CD4-positive, alpha-beta T cell treated with Interferon alpha-2 for 1 hour (primary cell): ENCODE results near the gene U2AF2.

Experiments
- DNase-seq, 2 donors: peaks; one replicate each; pipeline ENCODE4 v3.0.0-alpha.2; 2020 to 2022

Gene U2AF2

DNA sequence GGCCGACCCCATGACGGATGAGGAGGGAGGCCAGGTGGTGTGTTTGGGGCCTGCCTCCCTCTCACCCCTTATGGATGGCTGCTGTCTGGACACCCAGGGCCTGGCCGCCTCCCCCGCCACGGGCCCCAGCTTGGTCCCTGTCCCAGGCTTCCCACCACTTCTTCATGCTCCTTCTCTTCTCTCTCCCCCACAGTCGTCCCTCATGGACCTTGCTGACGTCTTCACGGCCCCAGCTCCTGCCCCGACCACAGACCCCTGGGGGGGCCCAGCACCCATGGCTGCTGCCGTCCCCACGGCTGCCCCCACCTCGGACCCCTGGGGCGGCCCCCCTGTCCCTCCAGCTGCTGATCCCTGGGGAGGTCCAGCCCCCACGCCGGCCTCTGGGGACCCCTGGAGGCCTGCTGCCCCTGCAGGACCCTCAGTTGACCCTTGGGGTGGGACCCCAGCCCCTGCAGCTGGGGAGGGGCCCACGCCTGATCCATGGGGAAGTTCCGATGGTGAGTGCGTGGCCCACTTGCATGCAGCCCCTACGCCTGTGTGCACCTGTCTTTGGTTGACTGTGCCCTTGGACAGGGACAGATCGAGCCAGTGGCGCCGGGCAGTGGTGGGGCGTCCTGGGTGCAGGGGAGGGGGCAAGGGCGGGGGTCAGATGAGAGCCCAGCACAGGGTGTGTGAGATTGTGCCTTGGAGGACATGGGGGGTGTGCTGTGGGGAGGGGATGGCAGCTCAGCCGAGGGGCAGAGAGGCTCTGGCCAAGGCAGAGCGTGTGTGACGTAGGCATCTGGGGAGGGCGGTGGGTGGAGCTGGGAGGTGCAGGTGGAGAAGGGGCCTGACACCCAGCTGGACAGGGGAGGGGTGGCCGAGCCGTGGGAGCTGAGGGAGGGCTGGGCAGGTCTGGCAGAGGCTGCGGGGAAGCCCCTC, 37.0 kb downstream of the U2AF2 start:
- DNase-seq, result no peak

DNA sequence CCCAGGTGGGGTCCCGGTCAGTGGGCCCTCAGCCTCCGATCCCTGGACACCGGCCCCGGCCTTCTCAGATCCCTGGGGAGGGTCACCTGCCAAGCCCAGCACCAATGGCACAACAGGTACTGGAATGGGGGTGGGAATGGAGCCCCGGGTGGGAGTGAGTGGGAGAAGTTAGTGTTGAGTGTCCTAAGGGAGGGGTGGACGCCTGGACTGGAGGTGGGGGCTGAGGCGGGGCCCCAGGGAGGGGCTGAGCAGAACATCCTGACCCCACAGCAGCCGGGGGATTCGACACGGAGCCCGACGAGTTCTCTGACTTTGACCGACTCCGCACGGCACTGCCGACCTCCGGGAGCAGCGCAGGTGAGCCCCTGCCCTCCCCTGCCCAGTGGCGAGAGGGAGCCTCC, 37.8 kb downstream of the U2AF2 start:
- no peak for DNase-seq

DNA sequence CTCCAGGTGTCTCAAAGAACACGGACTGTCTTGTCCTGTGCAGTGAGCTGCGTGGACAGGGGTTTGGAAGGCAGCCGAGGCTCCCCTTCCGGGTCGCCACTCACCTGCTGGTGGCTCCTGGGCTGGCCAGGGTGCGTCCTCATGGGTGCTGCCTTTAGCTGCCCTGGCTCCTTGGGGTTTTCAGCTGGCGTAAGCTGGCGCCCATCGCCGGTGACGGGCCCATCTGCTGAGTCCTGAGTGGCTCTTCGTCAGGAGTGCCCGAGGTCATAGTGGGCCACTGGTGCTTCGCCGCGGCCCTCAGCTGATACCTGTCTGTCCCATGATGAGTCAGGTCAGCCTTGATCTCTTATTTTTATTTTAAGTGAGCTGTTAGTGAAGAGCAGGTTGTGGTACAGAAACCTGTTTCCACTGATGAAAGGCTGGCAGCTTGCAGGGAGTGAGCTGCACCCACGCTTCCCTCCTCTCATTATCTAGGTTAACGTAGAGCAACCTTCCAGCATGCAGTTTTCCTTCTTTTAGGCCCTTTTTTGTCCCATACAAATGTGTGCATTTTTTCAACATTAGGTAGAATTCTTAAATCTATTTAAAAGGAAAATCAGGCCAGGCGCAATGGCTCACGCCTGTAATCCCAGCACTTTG, 38.6 kb downstream of the U2AF2 start:
- no peak for DNase-seq

DNA sequence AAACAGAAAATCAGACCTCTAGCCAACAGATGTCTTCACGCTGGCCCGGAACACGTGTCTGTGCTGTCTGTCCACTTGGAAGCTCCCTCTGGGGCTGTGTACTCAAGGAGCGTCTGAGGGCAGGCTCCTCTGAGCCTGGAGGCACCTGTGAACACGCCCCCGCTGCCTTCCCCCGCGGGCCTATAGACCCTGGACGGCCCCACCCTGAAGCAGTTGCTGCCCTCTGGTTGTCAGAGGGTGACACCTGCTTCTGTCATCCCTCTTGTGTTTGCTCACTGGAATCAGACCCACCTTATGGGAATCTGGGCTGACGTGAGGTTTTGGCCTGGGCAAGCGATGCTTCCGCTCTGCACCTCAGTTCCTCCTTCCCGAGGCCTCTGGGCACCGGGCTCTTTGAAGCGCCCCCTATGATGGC, 39.4 kb downstream of the U2AF2 start:
- no peak for DNase-seq

DNA sequence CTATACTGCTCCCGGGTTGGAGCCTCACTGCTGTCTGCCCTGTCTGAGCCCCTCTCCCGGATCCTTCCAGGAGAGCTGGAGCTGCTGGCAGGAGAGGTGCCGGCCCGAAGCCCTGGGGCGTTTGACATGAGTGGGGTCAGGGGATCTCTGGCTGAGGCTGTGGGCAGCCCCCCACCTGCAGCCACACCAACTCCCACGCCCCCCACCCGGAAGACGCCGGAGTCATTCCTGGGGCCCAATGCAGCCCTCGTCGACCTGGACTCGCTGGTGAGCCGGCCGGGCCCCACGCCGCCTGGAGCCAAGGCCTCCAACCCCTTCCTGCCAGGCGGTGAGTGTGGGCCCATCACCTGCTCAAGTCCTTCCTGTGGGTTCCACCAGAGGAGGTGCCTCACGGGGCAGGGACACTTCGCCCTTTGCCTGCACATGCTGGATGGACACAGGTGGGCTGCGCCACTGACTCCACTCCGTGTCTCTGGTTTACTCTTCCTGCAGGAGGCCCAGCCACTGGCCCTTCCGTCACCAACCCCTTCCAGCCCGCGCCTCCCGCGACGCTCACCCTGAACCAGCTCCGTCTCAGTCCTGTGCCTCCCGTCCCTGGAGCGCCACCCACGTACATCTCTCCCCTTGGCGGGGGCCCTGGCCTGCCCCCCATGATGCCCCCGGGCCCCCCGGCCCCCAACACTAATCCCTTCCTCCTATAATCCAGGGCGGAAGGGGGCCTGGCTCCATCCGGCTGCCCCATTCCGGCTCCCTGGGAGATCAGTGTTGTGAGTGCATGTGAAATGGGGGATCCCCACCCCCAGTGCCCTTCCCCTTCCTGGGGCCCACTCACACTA, 40.0 kb downstream of the U2AF2 start:
- no peak for DNase-seq

DNA sequence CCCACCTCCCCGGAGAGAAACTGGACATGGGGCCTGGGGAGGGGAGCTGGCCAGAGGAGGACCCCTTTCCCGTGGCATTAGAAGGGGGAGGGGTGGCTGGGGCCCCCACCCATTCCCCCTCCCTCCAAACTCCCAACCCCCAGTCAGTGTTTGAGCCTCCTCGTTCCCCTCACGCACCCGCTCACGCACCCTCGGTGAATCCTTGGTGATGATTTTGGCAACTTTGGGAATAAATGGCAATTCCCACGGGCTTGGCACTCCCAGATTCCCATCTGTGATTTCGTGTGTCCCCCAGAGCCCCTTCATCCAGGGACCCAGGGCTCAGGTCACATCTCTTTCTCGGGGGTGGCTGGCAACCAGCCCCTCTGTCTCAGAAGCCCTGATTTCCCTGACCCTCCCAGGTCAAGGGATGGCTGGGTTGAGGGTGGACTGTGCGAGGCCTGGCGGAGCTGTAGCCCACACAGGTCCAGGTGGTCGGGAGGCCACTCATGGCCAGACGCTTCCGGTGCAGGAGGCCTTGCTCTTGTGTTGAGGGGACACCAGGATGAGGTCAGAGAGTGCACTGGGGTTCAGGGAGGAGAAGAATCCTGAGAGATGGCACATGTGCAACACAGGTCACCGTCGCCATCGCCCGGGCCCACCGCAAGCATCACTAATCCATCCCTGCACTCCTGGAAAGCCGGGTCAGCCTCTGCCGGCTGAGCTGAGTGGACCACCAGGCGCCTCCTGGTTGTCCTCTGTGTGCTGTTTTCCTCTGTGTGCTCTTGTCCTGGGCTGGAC, 40.9 kb downstream of the U2AF2 start:
- no peak for DNase-seq

DNA sequence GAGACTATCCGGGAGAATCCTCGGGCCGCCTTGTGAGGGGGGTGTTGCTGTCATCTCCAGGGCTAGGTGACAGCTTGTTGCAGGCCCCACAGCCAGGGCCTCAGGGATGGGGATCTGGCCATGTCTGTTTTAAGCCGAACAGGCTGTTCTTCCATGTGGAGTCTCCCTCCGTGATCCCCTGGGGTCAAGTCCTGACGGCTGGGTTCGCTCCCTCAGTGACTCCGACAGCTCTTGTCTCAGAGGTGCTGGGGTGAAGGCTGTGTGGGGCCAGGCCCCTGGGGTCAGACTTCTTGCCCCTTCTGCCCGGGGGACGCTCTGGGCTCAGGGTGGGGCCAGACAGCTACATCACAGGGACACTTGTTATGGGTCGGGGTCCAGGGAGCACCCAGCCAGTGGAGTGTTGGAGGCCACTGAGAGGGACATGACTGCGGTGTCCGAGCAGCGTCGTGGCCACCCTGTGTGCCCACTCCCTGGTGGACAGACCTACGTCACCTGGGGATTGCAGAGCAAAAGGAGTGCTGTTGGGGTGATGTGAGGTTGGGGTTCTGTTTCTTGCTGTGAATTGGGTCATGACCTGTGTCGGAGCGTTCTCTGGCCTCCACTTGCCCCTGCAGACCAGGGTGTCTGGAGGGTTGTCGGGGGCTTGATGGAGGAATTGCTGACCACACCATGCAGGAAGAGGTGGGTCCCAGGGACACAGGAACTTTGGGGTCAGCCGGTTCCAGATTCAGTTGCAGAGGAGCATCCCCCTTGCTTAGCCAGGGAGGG, 41.6 kb downstream of the U2AF2 start:
- DNase-seq, result no peak

DNA sequence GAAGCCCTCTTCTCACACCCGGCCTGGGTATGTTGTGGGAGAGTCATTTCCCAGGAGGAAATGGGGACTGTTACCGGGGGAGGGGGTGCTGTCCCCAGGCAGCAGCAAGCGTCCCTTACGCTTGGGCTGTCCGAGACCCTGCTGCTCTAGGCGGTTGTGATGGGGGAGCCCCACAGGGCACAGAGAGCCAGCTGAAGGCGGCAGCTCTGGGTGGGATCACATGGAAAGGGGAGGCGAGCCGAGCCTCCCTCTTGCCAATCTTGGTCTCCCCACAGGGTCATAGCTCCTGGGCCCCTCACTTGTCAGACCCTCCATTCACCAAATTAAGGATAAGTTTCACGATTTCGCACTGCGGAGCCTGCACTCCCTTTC, 42.2 kb downstream of the U2AF2 start:
- no peak for DNase-seq

DNA sequence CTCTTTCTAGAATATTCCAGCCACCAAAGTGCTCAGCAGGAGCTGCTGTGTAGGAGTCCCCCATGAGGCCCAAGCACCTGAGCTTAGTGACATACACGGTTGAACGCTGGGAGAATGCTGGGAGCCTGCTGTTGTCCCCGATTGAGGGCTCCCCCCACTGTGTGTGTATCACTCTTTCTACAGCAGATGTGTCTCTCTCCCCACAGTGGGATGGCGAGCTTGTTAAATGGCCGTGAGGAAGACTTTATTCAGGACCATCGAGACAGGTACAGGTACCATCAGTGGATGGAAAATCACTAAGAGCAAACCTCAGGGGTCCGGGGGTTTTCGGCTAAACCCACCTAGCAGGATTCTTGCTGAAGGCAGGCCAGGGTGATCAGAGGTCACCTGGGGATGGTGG, 42.9 kb downstream of the U2AF2 start:
- no peak for DNase-seq

DNA sequence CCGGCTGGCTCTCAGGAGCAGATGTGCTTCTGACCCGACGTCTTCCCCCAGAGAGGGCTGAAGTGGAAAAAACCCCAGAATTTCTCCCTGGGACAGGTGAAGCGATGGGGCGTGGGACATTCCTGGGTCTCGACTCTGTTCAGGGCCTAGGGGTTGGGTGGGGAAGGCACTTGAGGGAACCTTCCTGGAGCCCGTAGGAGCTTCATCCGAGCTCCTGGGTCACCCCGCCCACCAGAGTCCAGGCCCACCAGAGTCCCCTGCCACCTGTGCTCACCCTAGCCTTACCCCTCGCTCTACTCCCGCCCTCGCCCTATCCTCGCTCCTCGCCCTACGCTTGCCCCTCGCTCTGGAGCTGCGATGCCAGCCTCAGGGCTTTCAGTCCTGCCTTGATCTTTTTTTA, 43.4 kb downstream of the U2AF2 start:
- no peak for DNase-seq

DNA sequence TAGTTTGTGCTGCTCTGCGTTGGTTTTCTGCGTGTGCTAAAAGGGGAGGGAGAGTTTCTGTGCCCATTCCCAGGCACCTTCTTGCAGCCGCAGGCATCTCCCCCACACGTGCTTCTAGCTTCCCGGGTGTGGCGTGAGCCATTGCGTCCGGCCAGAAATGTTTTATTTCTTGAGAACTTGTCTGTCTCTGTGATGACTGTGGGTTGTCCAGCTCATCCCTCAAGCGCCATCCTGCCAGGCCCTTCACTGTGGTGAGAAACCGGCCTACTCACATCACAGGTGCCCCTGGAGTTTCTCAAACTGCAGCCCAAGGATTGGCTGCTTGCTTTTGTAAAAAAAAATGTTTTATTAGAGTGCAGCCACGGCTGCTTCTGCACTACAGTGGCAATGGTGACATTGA, 44.4 kb downstream of the U2AF2 start:
- no peak for DNase-seq

DNA sequence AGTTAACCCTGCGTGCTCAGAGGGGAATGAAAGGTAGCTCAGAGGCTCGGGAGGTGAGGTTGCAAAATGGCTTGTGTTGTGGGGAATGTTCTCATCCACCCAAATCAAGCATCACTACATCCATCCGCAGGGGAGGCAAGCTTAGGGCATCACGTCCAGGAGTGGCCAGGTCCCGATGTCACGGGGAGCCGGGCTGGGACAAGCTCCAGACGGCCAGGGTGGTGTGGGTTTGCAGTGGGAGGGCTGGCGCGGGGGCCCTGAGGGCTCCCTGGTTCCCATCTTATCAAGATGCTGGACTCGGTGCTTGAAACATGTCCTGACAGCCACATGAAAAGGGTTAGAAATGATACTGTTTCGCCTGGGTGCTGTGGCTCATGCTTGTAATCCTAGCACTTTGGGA, 46.0 kb downstream of the U2AF2 start:
- DNase-seq, result no peak

DNA sequence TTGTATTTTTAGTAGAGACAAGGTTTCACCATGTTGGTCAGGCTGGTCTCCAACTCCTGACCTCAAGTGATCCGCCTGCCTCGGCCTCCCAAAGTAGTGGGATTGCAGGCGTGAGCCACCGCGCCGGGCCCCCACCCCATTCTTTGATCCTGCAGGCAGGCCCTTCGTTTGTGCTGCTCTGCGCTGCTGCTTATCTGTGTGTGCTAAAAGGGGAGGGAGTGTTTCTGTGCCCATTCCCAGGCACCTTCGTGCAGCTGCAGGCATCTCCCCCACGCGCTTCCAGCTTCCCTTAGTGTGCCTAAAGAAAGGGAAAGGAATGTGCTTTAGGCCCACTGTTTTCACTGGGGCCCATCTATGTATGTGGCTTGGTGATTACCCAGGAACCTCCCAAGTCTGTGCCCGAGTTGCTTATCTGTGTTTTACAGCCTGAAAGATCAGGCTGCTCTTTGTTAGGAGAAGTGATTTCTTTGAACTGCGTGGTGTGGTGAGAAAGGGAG, 47.3 kb downstream of the U2AF2 start:
- no peak for DNase-seq

DNA sequence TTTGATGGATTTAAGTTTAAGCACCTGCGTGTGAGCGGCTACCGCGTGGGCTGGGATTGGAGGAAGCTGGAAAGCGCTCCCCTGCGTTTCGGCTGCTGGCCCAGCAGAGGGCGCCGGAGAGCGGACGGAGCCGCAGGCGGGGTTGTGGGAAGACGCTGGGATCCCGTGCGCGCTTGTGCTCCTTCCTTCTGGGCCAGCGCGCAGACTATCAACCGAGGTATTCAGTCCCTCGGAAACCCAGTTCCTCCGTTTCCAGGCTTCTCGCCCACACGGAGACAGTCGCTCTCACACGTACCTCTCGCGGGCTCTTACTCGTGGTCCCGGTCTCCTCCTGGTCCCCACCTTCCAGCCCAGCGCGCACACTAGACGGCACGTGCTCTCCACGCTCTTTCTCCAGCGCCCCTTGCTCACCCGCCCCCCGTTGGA, 49.0 kb downstream of the U2AF2 start:
- DNase-seq, result peak; percentile 24 to 40

DNA sequence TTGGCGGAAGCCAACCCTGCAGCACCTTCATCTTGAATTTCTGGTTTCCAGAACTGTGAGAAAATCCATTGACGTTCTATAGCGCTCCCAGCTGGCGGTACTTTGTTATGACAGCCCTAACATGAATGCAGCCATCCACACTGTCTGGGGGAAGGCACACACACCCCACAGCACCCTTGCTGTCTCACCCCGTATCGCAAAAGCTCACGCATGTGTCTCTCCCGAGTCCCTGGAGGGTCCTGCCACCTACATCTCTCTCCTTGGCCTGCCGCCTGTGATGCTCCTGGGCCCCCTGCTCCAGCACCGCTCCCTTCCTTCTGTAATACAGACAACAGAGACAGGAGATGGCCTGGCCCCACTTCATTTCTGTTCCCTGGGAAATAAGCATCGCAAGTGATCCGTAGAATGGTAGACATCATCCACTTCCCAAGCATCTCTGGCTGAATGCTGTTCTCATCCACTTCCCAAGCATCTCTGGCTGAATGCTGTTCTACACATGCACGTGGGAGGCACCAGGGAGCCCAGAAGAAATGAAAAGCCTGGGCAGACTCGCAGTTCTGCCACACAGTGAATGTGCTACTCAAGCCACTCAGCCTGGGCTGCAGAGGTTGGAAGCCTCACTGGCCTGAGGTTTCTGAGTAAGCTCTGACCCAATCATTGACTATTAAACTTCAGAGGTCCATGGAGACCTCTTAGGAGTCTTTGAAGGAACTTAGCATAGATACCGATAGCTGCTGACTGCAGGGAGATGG, 49.8 kb downstream of the U2AF2 start:
- DNase-seq, result no peak

DNA sequence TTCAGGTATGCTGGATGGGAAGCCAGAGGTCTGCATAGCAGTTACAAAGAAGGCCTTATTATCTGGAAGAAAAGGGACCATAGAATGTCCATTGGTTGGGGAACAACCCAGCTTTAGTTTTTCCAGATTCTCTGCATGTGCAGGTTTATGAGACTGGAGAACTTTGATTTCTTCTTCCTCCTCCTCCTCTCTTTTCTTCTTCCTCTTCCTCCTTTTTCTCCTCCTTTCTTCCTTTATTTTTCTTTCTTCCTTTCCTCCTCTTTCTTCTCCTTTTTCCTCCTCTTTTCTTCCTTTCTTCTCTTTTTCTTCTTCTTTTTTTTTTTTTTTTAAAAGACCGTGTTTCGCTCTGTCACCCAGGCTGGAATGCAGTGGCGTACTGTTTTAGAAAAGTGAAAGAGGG, 51.1 kb downstream of the U2AF2 start:
- DNase-seq, result no peak

DNA sequence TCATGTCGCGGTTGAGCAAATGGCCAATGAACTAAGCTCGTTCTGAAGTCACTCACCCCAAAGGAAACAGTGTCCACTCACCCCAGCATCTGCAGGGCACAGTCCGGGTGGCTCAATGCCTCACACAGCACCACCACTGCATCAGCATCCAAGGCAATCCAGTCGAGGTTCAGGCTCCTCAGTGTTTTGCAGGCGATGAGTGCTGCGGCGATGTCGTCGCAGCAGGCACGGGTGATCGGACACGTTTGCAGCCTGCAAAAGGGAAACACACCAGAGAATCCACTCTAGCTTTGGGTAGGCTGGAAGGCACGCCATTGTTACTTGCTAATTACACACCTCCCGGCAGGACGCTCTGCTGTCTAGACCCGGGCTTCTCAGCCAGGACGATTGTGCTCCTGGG, 56.9 kb downstream of the U2AF2 start:
- DNase-seq, result no peak

DNA sequence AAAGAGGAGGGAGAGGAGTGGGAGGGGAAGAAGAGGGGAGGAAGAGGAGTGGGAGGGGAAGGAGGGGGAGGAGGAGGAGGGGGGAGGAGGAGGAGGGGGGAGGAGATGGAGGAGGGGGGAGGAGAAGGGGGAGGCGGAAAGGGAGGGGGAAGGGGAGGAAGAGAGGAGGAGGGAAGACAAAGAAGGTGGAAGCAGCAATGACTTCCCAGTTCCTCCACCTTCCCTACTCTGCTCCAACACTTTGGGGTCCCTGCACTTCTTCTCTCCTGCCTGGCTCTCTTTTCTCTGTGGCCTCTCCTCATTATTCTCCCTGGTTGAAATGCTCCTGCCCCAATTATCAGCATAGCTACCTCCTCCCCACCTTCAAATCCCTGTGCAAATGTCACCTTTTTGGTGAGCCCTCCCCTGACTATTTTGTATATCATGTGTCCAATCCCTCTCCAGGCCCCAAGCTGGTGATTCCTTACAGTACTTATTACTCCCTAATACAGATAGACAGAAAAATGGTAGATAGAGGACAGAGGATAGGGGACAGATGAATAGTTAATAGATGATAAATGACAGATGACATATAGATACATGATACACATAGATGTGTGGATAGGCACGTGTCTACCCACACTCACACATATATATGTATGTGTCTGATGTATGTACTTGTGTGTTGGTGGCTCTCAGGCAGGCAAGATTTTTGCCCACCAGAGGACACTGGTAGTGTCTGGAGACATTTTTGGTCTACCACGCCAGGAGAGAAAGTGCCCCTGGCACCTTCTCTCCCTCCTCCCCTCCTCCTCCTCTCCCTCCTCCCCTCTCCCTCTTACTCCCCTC, 58.2 kb downstream of the U2AF2 start:
- no peak for DNase-seq

DNA sequence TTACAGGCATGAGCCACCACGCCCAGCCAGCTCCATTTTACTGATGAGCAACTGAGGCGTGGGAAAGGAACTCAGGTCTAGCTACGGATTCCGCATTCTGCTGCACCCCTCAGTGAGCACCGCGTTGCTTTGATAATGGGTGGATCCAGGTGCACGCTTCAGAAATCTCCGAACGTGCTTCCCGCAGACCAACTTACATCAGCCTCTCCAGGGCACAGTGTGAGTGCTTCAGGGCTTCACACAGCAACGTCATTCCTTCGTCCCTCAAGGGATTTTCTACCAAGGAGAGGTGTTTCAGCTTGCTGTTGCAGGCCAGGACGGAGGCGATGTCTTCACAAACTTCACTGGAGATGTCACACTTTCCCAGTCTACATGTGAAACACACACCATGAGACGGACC, 61.7 kb downstream of the U2AF2 start:
- DNase-seq, result no peak

DNA sequence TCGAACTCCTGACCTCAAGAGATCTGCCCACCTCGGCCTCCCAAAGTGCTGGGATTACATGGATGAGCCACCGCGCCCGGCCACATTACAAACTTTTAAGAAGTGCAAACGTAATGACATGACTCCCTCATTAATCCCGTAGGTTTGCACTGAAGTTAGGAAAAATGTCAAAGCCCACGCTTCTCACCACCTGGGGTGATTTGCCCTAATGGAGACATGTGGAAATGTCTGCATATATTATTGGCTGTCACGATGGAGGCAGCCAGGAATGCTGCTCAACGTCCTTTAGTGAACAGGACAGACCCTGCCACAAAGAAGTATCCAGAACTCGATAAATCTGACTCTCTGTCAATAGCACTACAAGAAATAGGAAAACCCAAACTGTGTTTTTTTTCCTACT, 62.4 kb downstream of the U2AF2 start:
- no peak for DNase-seq
